IMR-90 (cell line): ENCODE data around the gene NEDD4L. TPM values are rescaled to one million over a fixed set of nuclear protein-coding genes. Genes with fewer than 3 reads are reported as not detected.
A peak's percentile ranks its signal among the peaks of the same experiment; 100 is the strongest.

Experiments
- ATAC-seq: fragments of 200-7000 bp; cut with Tn5 transposase; 2 replicates; pipeline ENCODE4 v1.9.1; 2020; ENCODE audit warnings: low read depth, mild to moderate bottlenecking, moderate library complexity
- BruUV-seq: library from RNA; stranded (reverse); fragments of 400-500 nt; replicated peaks from 2 replicates; lab custom pipeline; 2021; lab: Mats Ljungman, UMichigan
- CTCF ChIA-PET: fragments of 300-600 bp; formaldehyde crosslinking; extraction: SDS; loops from one replicate; lab custom pipeline; 2021; ENCODE audit warnings: antibody characterized with exemption; lab: Yijun Ruan, JAX
- POLR2A ChIA-PET: fragments of 300-600 bp; sonication (Branson Sonifier 250); formaldehyde crosslinking; loops from one replicate; lab custom pipeline; 2022; ENCODE audit warnings: antibody characterized with exemption; ENCODE audit not compliant: unreplicated experiment; lab: Charles Lee
- DNase-seq: peaks from one replicate; pipeline ENCODE4 v3.0.0; 2013
- H2AFZ ChIP-seq: replicated peaks from 2 replicates; pipeline ENCODE3; 2013; ENCODE audit warnings: low read length, mild to moderate bottlenecking; ENCODE audit not compliant: poor library complexity
- H2AK5ac ChIP-seq: 2 replicates; pipeline ENCODE4 v1.6.1; 2013; ENCODE audit warnings: low read depth, low read length, inconsistent platforms
- H2AK9ac ChIP-seq: replicated peaks from 2 replicates; pipeline ENCODE3; 2013; ENCODE audit warnings: mild to moderate bottlenecking, low read depth, low read length, moderate library complexity; ENCODE audit not compliant: poor library complexity
- H2BK120ac ChIP-seq: 2 replicates; pipeline ENCODE4 v1.6.1; 2013; ENCODE audit warnings: low read depth, low read length, inconsistent platforms
- H2BK15ac ChIP-seq: 3 replicates; pipeline ENCODE4 v1.6.1; 2013; ENCODE audit warnings: low read depth, low read length, inconsistent platforms
- H2BK20ac ChIP-seq: 2 replicates; pipeline ENCODE4 v1.6.1; 2013; ENCODE audit warnings: low read depth, mild to moderate bottlenecking, inconsistent platforms, low read length, moderate library complexity
- H2BK5ac ChIP-seq: 2 replicates; pipeline ENCODE4 v1.6.1; 2013; ENCODE audit warnings: mild to moderate bottlenecking, low read depth, low read length, inconsistent platforms; ENCODE audit not compliant: poor library complexity, severe bottlenecking
- H3K14ac ChIP-seq: replicated peaks from 2 replicates; pipeline ENCODE4 v1.6.1; 2013; ENCODE audit warnings: low read depth, low read length, inconsistent platforms
- H3K18ac ChIP-seq: 2 replicates; pipeline ENCODE4 v1.6.1; 2013; ENCODE audit warnings: low read depth, low read length, control low read depth
- H3K23ac ChIP-seq: 2 replicates; pipeline ENCODE4 v1.6.1; 2013; ENCODE audit warnings: low read depth, low read length, inconsistent platforms
- H3K27ac ChIP-seq: 2 replicates; pipeline ENCODE4 v1.5.1; 2013; ENCODE audit warnings: mild to moderate bottlenecking, control low read depth, low read length; ENCODE audit not compliant: insufficient read depth
- H3K27me3 ChIP-seq: 2 replicates; pipeline ENCODE4 v1.6.1; 2013; ENCODE audit warnings: low read length; ENCODE audit not compliant: control insufficient read depth, insufficient read depth
- H3K36me3 ChIP-seq: 2 replicates; pipeline ENCODE4 v1.6.1; 2013; ENCODE audit warnings: low read length, mixed read lengths; ENCODE audit not compliant: control insufficient read depth, insufficient read depth
- H3K4ac ChIP-seq: 2 replicates; pipeline ENCODE4 v1.6.1; 2013; ENCODE audit warnings: low read depth, low read length, inconsistent platforms
- H3K4me1 ChIP-seq: 2 replicates; pipeline ENCODE4 v1.6.1; 2013; ENCODE audit warnings: low read length, mixed read lengths; ENCODE audit not compliant: control insufficient read depth, insufficient read depth
- H3K4me2 ChIP-seq: 2 replicates; pipeline ENCODE4 v1.6.1; 2013; ENCODE audit warnings: low read depth, mild to moderate bottlenecking, control low read depth, low read length, moderate library complexity
- H3K4me3 ChIP-seq: 2 replicates; pipeline ENCODE4 v1.5.1; 2013; ENCODE audit warnings: low read depth, mild to moderate bottlenecking, control low read depth, low read length, moderate library complexity; ENCODE audit not compliant: insufficient read depth
- H3K56ac ChIP-seq: 2 replicates; pipeline ENCODE4 v1.6.1; 2013; ENCODE audit warnings: low read length, inconsistent platforms; ENCODE audit not compliant: insufficient read depth; ENCODE audit errors: extremely low read depth
- H3K79me1 ChIP-seq, 2 experiments: 2 replicates each; pipeline ENCODE4 v1.6.1; 2013; ENCODE audit warnings: low read length in 2 of 2, inconsistent platforms in 1 of 2, low read depth in 1 of 2
- H3K9ac ChIP-seq: 2 replicates; pipeline ENCODE4 v1.6.1; 2013; ENCODE audit warnings: low read depth, low read length, control low read depth
- H3K9me1 ChIP-seq: 2 replicates; pipeline ENCODE4 v1.6.1; 2013; ENCODE audit warnings: low read length, inconsistent platforms; ENCODE audit not compliant: insufficient read depth
- H3K9me3 ChIP-seq: 2 replicates; pipeline ENCODE4 v1.6.1; 2013; ENCODE audit warnings: low read length; ENCODE audit not compliant: control insufficient read depth, insufficient read depth
- H4K20me1 ChIP-seq: 2 replicates; pipeline ENCODE4 v1.6.1; 2013; ENCODE audit warnings: low read length, inconsistent platforms; ENCODE audit not compliant: insufficient read depth
- H4K5ac ChIP-seq: 2 replicates; pipeline ENCODE4 v1.6.1; 2013; ENCODE audit warnings: mild to moderate bottlenecking, low read depth, low read length, control low read depth
- H4K8ac ChIP-seq, 2 experiments: 2 replicates each; pipeline ENCODE4 v1.6.1; 2013; ENCODE audit warnings: low read depth in 2 of 2, low read length in 2 of 2, control low read depth in 1 of 2, inconsistent platforms in 1 of 2
- H4K91ac ChIP-seq: 2 replicates; pipeline ENCODE4 v1.6.1; 2013; ENCODE audit warnings: low read depth, low read length, inconsistent platforms; ENCODE audit not compliant: insufficient read depth
- BHLHE40 ChIP-seq: fragments of 150-350 bp; IDR thresholded peaks from 2 replicates; pipeline ENCODE4 v1.6.1; 2016; ENCODE audit warnings: mild to moderate bottlenecking, low read depth, low read length
- CHD1 ChIP-seq: IDR thresholded peaks from 2 replicates; pipeline ENCODE4 v1.6.1; 2012; ENCODE audit warnings: low read depth, low read length, improper control_type of control experiment
- CTCF ChIP-seq: conservative IDR thresholded peaks from 2 replicates; pipeline ENCODE4 v1.5.1; 2012; ENCODE audit warnings: mild to moderate bottlenecking, low read depth, low read length, improper control_type of control experiment
- FOS ChIP-seq: fragments of 150-350 bp; IDR thresholded peaks from 2 replicates; pipeline ENCODE4 v1.6.1; 2016; ENCODE audit warnings: low read depth, low read length
- MAFK ChIP-seq: IDR thresholded peaks from 2 replicates; pipeline ENCODE4 v1.6.1; 2012; ENCODE audit warnings: low read depth, low read length, improper control_type of control experiment
- MXI1 ChIP-seq: IDR thresholded peaks from 2 replicates; pipeline ENCODE4 v1.6.1; 2012; ENCODE audit warnings: low read depth, mild to moderate bottlenecking, low read length, moderate library complexity, borderline replicate concordance
- NFE2L2 ChIP-seq: fragments of 150-350 bp; IDR thresholded peaks from 2 replicates; pipeline ENCODE4 v1.6.1; 2016; ENCODE audit warnings: low read depth, mild to moderate bottlenecking, low read length
- POLR2A ChIP-seq: IDR thresholded peaks from 2 replicates; pipeline ENCODE4 v1.6.1; 2012; ENCODE audit warnings: mild to moderate bottlenecking, low read depth, low read length
- RAD21 ChIP-seq: IDR thresholded peaks from 2 replicates; pipeline ENCODE4 v1.6.1; 2012; ENCODE audit warnings: low read length, improper control_type of control experiment
- SMC3 ChIP-seq: fragments of 150-350 bp; IDR thresholded peaks from 2 replicates; pipeline ENCODE4 v1.6.1; 2016; ENCODE audit warnings: low read depth, mild to moderate bottlenecking, antibody characterized with exemption, low read length, moderate library complexity
- USF2 ChIP-seq: fragments of 150-350 bp; IDR thresholded peaks from 2 replicates; pipeline ENCODE4 v1.6.1; 2017; ENCODE audit warnings: mild to moderate bottlenecking, antibody characterized with exemption, low read length, low read depth
- WGBS, 2 experiments: methylation state at CpG; one replicate each; pipeline versions ENCODE4 v1.1.5 to v1.1.7; 2013; ENCODE audit warnings: missing lambda C conversion rate in 2 of 2; ENCODE audit not compliant: insufficient read length in 1 of 2; ENCODE audit errors: extremely low coverage in 2 of 2; 5-methylcytosine and 5-hydroxymethylcytosine counted together
- dilution Hi-C: fragments of 300-500 bp; cut with HindIII; formaldehyde crosslinking; loops from one replicate; pipeline ENCODE4 v1.14.3; 2018; ENCODE audit warnings: low sequenced_read_pairs; ENCODE audit not compliant: unreplicated experiment
- in situ Hi-C: fragments of 300-500 bp; cut with MboI; formaldehyde crosslinking; loops from 3 replicates; pipeline ENCODE4 v1.14.3; 2019; ENCODE audit warnings: low sequenced_read_pairs, inconsistent platforms, mixed read lengths
- intact Hi-C: fragments of 100-400 bp; cut with micrococcal nuclease; formaldehyde crosslinking; loops from 2 replicates; pipeline ENCODE4 v1.10.0; 2022
- polyA plus RNA-seq, 3 experiments: library from polyadenylated mRNA; depleted of rRNA; stranded (reverse); fragments of >200 nt; gene quantifications; 2 replicates each; pipeline ENCODE4 v1.2.3, GENCODE V29; 2012; ENCODE audit warnings: low replicate concordance in 1 of 3
- total RNA-seq: library from RNA; depleted of rRNA; stranded (reverse); fragments of >200 nt; gene quantifications from 2 replicates; pipeline ENCODE4 v1.2.3, GENCODE V29; 2012

NEDD4L gene
- total and polyA plus RNA-seq, 2 of the 4 experiments (the other 2 are of a cell fraction): 10.0 to 10.9 TPM

GRCh38 chr18:58135701-58136331 is 91.8 kb downstream of the NEDD4L start:
- Histone ChIP-seq H3K9ac (no peak overlapping the region), H4K8ac (no peak overlapping the region; a peak in 1 of 4 replicates), H2BK15ac (peak overlapping the region; percentile 18; the same call in 1 of the 3 replicates), H2AFZ (peak overlapping the region; percentile 85), H3K9me3 (no peaks in the 10 kb centered on the region), H3K27me3 (no peaks in the 10 kb centered on the region), H3K27ac (no peak overlapping the region), H2AK5ac (peak overlapping the region; percentile 50; the same call in 1 of the 2 replicates), H4K20me1 (no peaks in the 10 kb centered on the region; the same call in 1 of the 2 replicates), H3K9me1 (peaks cover 13% of the 10 kb centered on the region), H2BK20ac (no peak overlapping the region), H3K14ac (no peak overlapping the region), H3K79me1 (peaks cover 2 to 7% of the 10 kb centered on the region in 2 experiments; a peak in 1 of 4 replicates), H2BK120ac (0 out of 2 replicates have a peak overlapping the region, but pooled peaks have one; percentile 6), H3K18ac (peak overlapping the region; percentile 31; the same call in 1 of the 2 replicates), H3K56ac (0 out of 2 replicates have a peak overlapping the region, but pooled peaks have one; percentile 1), H2AK9ac (no peak overlapping the region), H3K4me3 (peak overlapping the region; percentile 18; the same call in 1 of the 2 replicates), H3K4me2 (peak overlapping the region; percentile 83), H3K36me3 (no peaks in the 10 kb centered on the region), H4K5ac (no peak overlapping the region), H4K91ac (no peak overlapping the region), H3K4me1 (peaks cover 8% of the 10 kb centered on the region), H3K23ac (no peak overlapping the region), H2BK5ac (peak overlapping the region; percentile 64), H3K4ac (peak overlapping the region; percentile 56; the same call in 1 of the 2 replicates)
- CTCF ChIA-PET: interaction anchor here (0.5 to 1.7 kb wide), 11 partner anchors 9 to 502 kb away, joined by 3 to 5 read pairs (median 4); partner anchors contain the start of gene NEDD4L
- DNase-seq: peak; percentile 74
- peak; percentile 70 for TF ChIP-seq RAD21
- TF ChIP-seq NFE2L2: no peak
- no peak for TF ChIP-seq POLR2A
- TF ChIP-seq MXI1: no peak
- TF ChIP-seq BHLHE40: no peak
- TF ChIP-seq CHD1: no peak
- no peak for TF ChIP-seq FOS
- TF ChIP-seq SMC3: peak; percentile 79
- TF ChIP-seq CTCF: peak; percentile 79
- TF ChIP-seq MAFK: no peak
- TF ChIP-seq USF2: no peak
- intact Hi-C loops: loop anchor here (2.0 to 5.0 kb wide), 2 partner anchors 43 to 186 kb away; no protein-coding TSS in a partner anchor
- 49% methylated on average over 2 of the region's 7 CpGs; no CpG with 5 or more reads in 1 of the 2 experiments for WGBS, 2 experiments
- peak; percentile 69 for ATAC-seq
- no TSS peak for BruUV-seq
- POLR2A ChIA-PET: interaction anchor here (0.5 kb wide), 1 partner anchor 468 kb away, joined by 3 read pairs; no protein-coding TSS in a partner anchor
- dilution Hi-C loops: no loop called here
- in situ Hi-C loops: no loop called here
